ENCODE measurements around the gene FOXO3.

Gene FOXO3

GRCh38 chr6:108576709-108577108 is 16.0 kb downstream of the FOXO3 start:
- DNase-seq (ENCODE audit: low spot score): no peak

- DNase-seq (ENCODE audit: low spot score): no peak
These were observed 17.4 kb downstream of the FOXO3 start for GRCh38 chr6:108578166-108578565.

DNA sequence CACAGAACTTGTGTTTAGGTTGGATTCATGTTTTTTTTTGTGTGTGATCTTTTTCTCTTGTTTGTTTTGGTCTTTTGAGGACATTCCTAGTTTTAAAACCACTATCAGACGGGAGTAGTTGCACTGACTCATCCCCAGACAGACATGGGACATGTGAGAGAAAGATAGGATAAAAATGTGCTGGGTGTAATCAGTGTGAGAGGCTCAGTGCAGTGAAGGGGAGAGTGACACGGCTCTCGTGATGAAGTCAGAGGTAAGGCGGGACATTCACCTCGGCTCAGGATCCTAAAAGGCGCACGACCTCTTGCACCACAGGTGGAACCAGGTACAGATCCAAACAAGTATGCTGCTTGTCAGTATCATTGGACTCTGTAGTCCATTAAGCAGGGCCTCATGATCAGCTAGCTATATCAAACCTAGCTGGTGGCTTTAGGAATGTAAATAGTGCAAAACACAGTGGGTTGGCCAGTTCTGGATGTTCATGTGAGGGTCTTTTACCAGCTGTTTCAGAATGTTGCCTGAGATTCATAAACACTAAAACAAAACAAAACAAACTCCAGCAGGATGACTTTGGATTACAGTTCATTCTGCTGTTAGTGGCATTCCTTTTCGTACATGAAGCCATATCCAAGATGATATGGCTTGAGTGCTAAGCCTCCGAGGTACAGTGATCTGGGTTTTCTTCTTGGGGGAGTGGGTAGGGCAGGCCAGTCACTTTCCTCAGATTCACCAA is 18.0 kb downstream of the FOXO3 start:
- no peak for DNase-seq (ENCODE audit: low spot score)

DNA sequence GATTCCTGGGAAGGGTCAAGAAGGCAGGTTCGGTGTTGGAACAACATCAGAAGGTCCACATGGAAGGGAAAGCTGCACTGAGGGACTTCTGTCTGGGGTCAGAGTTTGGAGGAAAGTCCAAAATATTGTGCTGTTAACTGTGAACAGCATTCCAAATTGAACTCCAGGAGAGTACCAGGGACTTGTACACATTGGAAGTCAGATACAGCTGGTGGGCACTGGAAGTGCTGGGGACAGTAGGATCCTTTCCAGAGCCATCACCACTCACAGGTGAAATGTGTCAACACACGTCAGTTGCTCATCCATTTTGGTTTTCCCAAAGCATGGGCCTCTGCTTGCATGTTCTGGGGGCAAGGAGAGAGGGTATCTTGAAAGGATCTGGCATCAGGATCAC is 18.6 kb downstream of the FOXO3 start:
- no peak for DNase-seq (ENCODE audit: low spot score)

DNA sequence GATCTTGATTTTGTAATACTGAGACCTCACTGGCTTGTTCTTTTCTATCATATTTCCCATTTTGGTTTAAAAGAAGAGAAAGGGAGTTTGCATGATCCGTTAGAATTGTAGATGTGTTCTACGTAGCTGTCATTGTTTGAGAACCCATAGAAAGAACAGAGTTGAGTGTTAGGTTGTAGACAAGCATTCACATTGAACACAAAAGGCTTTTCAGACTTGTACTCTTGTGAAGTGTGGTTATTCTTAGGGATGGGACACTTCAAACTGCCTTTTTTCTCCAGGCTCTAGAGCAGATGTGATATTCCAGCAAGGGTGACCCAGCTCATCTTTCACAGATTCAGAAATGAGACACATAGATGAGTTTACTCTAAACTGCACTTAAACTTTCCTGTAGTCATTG is 19.9 kb downstream of the FOXO3 start:
- no peak for DNase-seq (ENCODE audit: low spot score)

- DNase-seq (ENCODE audit: low spot score): peak; percentile 28
These were observed 20.7 kb downstream of the FOXO3 start for GRCh38 chr6:108581237-108581931.

DNA sequence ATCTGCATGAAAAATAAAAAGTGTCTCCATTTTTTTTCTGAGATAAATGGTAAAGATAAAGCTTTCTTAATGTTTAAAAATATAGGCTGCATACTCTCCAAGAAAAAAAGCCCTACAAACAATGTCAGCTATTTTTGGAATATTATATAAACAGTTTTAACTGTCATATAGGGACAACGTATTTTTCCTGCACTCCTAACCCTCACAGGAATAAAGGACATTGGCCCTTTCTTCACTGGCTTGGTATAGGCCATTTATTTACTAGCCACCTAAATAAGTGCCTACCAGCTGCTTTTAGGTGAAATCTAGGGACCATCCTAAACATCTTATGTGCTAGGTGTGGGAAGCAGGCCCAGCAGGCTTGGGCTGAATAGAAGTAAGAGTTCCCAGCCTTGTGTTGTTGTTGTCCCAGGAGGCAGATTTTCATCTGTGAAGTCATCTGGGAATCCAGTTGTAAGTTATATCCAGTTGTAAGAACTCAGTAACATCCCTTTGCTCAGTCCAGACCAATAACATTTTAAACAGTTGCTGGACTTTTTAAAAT is 21.3 kb downstream of the FOXO3 start:
- DNase-seq (ENCODE audit: low spot score): no peak

- no peak for DNase-seq (ENCODE audit: low spot score)
These were observed 21.9 kb downstream of the FOXO3 start for GRCh38 chr6:108582618-108583017.

DNA sequence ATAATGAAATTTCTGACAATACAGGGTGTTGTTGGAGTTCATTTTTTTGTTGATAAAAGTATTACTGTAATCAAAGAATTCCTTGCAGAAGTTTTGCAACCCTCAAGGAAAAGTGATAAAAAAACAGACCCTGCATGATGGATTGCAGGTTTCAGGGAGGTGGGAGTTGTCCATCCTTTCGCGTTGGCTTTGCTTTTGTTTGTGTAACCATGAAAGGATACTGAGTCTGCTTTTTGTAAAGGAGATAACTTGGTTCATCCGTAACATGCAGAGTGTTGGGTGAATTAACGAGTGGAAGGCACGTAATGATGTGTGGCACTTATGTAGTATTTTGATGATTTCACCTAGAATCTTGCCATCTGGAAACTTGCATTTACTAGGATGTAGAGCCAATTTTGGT is 23.6 kb downstream of the FOXO3 start:
- no peak for DNase-seq (ENCODE audit: low spot score)

GRCh38 chr6:108585359-108585758 is 24.6 kb downstream of the FOXO3 start:
- no peak for DNase-seq (ENCODE audit: low spot score)

DNA sequence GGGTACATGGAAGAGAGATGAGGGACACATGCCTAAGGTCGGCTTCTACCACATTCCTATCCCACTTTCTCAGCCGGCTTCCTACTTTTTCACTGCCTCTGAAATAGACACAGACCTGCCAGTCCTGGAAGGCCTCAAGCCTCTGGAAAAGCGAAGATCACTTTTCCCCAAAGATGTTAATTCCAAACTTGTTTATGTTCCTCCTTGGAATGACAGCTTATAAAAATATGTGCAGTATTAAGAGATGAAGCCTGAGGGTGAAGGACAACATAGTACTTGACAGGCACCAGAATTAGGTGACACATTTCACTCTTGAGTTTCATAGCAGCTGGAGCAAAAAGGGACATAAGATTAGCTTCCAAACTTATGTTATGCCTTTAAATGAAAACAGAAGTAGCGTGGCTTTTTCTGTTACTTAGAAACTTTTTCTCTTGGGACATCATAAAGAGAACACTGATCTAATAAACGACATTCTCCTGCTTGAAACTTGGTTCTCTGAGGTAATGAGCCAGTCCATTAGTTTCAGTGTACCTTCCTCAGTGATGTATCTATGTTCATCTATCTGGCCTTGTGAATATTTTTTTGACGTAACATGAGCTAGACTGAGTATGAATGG is 25.3 kb downstream of the FOXO3 start:
- DNase-seq (ENCODE audit: low spot score): no peak

- no peak for DNase-seq (ENCODE audit: low spot score)
These were observed 26.7 kb downstream of the FOXO3 start for GRCh38 chr6:108587258-108588059.

DNA sequence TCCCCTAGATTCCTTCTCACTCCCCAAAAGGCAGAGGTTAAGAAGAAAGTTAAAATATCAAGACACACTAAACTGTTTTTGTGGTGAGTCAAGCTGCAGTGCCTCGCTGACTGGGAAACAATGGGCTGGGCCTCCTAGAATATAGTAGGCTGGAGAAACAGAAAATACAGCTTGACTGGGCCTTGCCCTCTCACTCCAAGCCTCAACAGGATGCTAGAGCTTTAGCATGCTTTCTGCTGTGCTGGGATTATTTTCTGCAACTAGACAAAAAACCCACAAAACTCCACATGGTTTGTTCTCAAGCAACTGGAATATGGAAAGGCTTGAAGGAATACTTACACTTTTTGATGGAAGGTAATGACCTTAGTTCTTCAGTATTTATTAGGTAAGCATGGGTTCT is 27.9 kb downstream of the FOXO3 start:
- DNase-seq (ENCODE audit: low spot score): no peak

DNA sequence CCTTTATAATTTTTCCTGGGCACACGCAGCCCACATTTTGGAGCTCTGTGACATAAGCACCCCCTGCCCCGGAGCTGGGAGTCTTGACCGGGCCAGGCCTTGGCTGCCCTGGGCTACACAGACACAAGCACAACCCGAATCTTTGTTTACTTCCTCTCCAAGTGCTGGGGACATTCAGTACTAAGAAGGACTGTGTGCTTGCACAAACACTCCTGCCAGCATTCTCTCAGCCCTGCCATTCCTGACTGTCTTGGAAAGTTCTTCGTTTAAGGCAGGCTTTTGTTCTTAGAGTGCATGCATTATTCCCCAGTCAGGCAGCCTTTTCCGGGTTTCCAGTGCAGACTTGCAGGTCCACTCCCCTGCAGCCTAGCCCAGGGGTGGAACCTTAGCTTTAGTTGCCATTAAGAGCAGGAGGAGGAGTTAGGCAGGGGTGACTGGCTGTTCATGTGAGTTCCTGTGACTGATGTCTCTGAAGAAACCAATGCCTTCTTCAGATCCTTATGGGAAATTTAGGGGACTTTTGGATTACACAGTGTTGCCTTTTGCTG is 28.6 kb downstream of the FOXO3 start:
- no peak for DNase-seq (ENCODE audit: low spot score)

DNA sequence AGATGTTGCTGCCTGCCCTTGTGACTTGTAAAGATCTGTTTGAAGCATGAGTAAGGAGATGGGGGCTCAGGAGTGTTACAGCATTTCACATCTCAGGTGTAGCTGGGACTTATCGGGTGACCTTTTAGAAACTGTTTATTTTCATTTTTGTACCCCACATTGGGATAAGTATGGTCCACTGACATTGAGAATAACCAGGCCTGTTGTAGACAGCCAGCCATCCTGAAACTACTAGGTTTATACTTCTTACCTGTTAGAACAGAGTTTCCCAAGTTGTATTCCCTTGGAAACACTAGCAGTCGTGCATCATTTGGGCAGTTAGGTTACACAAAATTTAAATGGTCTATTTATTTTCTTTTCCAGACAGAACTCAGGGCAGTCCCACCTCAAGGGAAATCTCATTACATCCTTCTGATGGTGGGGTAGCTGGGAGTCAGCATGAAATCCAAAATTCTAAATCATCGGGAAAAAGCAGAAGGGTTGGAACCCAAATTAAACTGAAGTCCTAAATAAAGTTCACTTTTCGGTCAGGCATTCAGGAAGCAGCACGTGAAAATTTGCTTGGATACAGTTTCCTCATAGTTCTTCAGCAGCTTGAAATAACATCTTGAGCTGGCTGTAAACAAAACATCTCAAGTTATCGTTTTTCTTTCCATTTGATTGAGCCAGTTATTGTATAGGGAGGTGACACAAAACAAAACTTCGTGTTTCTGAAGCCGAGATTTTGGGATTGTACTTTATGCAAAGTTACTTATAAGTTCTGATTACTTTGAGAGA is 30.5 kb downstream of the FOXO3 start:
- DNase-seq (ENCODE audit: low spot score): no peak

GRCh38 chr6:108592371-108593337 is 31.9 kb downstream of the FOXO3 start:
- peak; percentile 47 for DNase-seq (ENCODE audit: low spot score)

DNA sequence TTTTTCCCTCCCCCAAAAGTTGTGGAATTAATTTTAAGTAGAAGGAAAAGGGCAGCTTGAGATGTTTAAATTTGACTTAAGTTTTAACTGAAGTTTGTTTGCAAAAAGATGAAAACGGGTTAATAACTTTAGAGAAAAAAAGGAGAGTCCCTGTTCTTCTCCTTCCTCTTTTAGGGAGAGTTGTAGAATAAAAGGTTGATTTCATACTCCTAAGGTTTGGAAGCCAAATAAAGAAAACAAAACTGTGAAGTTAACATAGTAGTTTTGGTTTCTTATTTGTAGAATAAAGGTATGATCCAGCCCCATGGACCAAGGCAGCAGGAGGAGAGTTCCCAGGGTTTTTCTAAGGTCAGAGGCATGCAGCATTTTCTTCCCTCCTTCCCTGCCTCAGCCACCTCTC is 33.4 kb downstream of the FOXO3 start:
- DNase-seq (ENCODE audit: low spot score): no peak

DNA sequence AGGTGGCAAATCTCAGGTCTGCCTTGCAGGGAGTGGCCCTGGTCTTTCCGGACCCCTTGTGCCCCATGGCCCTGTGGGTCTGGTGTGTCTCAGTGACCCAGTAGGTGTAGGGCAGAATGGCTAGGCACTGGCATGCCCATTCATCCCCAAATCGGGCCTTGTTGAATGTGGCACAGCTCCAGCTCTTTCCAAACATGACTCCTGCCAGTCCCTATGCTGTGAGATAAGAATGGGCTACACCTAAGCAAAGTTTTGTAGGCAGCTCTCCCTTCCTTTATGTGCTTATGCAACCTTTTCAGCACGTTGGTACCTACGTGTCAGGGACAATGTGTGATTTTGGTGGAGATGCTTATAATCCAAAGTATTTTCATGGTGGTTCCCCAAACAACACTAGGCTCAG is 33.9 kb downstream of the FOXO3 start:
- DNase-seq (ENCODE audit: low spot score): no peak

- no peak for DNase-seq (ENCODE audit: low spot score)
These were observed 36.2 kb downstream of the FOXO3 start for GRCh38 chr6:108596956-108597355.

Data from CD4-positive, alpha-beta T cell treated with Interleukin-15 for 4 hours (primary cell).